Measurements from ENCODE around the gene RFXAP. TPM values are rescaled to one million over a fixed set of nuclear protein-coding genes. Genes with fewer than 3 reads are reported as not detected.

RFXAP gene
- polyA plus RNA-seq, 1 donor (not counting 4 experiments of a cell fraction or from before 2014, with no cell fraction given) = 2.8 TPM

DNA sequence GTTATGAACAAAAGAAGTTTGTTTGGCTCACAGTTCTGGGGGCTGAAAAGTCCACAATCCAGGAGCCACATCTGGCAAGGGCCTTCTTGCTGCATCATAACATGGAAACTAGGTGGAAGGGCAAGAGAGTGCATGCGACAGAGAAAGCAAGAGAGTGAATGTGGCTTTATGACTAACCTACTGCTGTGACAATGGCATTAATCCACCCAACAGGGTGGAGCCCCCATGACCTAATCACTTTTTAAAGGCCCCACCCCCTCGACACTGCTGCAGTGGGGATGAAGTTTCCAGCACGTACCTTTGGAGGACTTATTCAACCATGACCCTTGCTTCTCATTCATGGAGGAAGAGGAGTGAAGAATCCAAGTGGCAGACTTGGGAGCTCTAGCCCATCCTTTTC is 30.0 kb upstream of the RFXAP start:
- no peaks in the 10 kb centered on the region for H3K27me3 ChIP-seq (ENCODE audit: control insufficient read depth, extremely low read depth, insufficient read depth, low read length)
- H3K4me1 ChIP-seq (ENCODE audit: control insufficient read depth, extremely low read depth, insufficient read depth, low read length) = no peaks in the 10 kb centered on the region

DNA sequence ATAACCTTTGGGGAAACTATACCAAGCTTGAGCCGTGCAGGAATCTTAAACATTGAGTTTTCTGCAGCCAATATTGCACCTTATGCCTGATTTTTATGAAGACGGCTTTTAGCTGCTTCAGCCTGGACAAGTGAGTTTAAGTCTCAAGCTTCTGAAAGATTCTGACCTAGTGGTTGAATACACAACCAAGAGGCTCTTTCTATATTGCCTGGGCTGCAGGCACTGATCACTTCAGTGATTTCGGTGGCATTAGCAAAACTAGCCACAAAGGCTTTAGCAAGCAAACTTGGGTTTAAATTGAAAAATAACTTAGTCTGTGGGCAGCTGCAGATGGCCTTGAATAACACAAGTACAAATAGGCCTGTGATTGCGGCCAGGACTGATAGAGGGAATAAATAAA is 29.3 kb upstream of the RFXAP start:
- no peaks in the 10 kb centered on the region for H4K20me1 ChIP-seq (ENCODE audit: control insufficient read depth, extremely low read depth, insufficient read depth, low read length)
- H3K79me2 ChIP-seq (ENCODE audit: control insufficient read depth, insufficient read depth, low read length) = no peaks in the 10 kb centered on the region
- H3K9me1 ChIP-seq (ENCODE audit: control insufficient read depth, extremely low read depth, insufficient read depth, low read length) = no peaks in the 10 kb centered on the region
- H3K27me3 ChIP-seq (ENCODE audit: control insufficient read depth, extremely low read depth, insufficient read depth, low read length) = no peaks in the 10 kb centered on the region
- no peaks in the 10 kb centered on the region for H3K36me3 ChIP-seq (ENCODE audit: control insufficient read depth in 2 of 2, extremely low read depth in 1 of 2, insufficient read depth in 2 of 2, low read length in 2 of 2)
- dilution Hi-C loops (cut with MboI; ENCODE audit: extremely low pct_ligation_motif_present, low sequenced_read_pairs) = no loop called here
- H3K4me3 ChIP-seq (ENCODE audit: control insufficient read depth in 2 of 3, extremely low read depth in 1 of 3, insufficient read depth in 2 of 3, low read depth in 1 of 3, low read length in 3 of 3) = no peak overlapping the region
- DNase-seq (ENCODE audit: low read depth, low spot score) (no peak), FAIRE-seq (no peak)
- H3K9ac ChIP-seq (ENCODE audit: control insufficient read depth, extremely low read depth, insufficient read depth, low read length) = no peak overlapping the region
- H3K4me2 ChIP-seq (ENCODE audit: control insufficient read depth, extremely low read depth, insufficient read depth, low read depth, low read length) = no peak overlapping the region
- no peak overlapping the region for H3K27ac ChIP-seq (ENCODE audit: control insufficient read depth, insufficient read depth, low read length)
- no peaks in the 10 kb centered on the region for H3K4me1 ChIP-seq (ENCODE audit: control insufficient read depth, extremely low read depth, insufficient read depth, low read length)
- H3K9me3 ChIP-seq (ENCODE audit: control insufficient read depth, low read depth, low read length) = no peaks in the 10 kb centered on the region
- no peak overlapping the region for H2AFZ ChIP-seq (ENCODE audit: control insufficient read depth, low read length)
- TF ChIP-seq, protein P1, sequence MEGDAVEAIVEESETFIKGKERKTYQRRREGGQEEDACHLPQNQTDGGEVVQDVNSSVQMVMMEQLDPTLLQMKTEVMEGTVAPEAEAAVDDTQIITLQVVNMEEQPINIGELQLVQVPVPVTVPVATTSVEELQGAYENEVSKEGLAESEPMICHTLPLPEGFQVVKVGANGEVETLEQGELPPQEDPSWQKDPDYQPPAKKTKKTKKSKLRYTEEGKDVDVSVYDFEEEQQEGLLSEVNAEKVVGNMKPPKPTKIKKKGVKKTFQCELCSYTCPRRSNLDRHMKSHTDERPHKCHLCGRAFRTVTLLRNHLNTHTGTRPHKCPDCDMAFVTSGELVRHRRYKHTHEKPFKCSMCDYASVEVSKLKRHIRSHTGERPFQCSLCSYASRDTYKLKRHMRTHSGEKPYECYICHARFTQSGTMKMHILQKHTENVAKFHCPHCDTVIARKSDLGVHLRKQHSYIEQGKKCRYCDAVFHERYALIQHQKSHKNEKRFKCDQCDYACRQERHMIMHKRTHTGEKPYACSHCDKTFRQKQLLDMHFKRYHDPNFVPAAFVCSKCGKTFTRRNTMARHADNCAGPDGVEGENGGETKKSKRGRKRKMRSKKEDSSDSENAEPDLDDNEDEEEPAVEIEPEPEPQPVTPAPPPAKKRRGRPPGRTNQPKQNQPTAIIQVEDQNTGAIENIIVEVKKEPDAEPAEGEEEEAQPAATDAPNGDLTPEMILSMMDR (optimal IDR thresholded peaks at IDR 0.05 in 1 of 3, IDR thresholded peaks at IDR 0.05 in 1 of 3, conservative IDR thresholded peaks at IDR 0.05 in 1 of 3; ENCODE audit: extremely low read depth in 1 of 3, insufficient read depth in 2 of 3, low read length in 3 of 3) = no peak
- TF ChIP-seq EZH2 (IDR thresholded peaks at IDR 0.05; ENCODE audit: low read length) = no peak

More for the DNA sequence above, 30.0 kb upstream of the RFXAP start:
- FAIRE-seq (no peak), DNase-seq (ENCODE audit: low read depth, low spot score) (no peak)
- Histone ChIP-seq H3K4me2 (ENCODE audit: control insufficient read depth, extremely low read depth, insufficient read depth, low read depth, low read length) (no peak overlapping the region), H3K9ac (ENCODE audit: control insufficient read depth, extremely low read depth, insufficient read depth, low read length) (no peak overlapping the region), H3K36me3 (ENCODE audit: control insufficient read depth in 2 of 2, extremely low read depth in 1 of 2, insufficient read depth in 2 of 2, low read length in 2 of 2) (no peaks in the 10 kb centered on the region), H3K4me3 (ENCODE audit: control insufficient read depth in 2 of 3, extremely low read depth in 1 of 3, insufficient read depth in 2 of 3, low read depth in 1 of 3, low read length in 3 of 3) (no peak overlapping the region), H2AFZ (ENCODE audit: control insufficient read depth, low read length) (no peak overlapping the region), H4K20me1 (ENCODE audit: control insufficient read depth, extremely low read depth, insufficient read depth, low read length) (no peaks in the 10 kb centered on the region), H3K79me2 (ENCODE audit: control insufficient read depth, insufficient read depth, low read length) (no peaks in the 10 kb centered on the region), H3K27ac (ENCODE audit: control insufficient read depth, insufficient read depth, low read length) (no peak overlapping the region), H3K9me1 (ENCODE audit: control insufficient read depth, extremely low read depth, insufficient read depth, low read length) (no peaks in the 10 kb centered on the region), H3K9me3 (ENCODE audit: control insufficient read depth, low read depth, low read length) (no peaks in the 10 kb centered on the region)
- no peak for TF ChIP-seq EZH2 (IDR thresholded peaks at IDR 0.05; ENCODE audit: low read length)
- TF ChIP-seq, protein P1 (optimal IDR thresholded peaks at IDR 0.05 in 1 of 3, IDR thresholded peaks at IDR 0.05 in 1 of 3, conservative IDR thresholded peaks at IDR 0.05 in 1 of 3; ENCODE audit: extremely low read depth in 1 of 3, insufficient read depth in 2 of 3, low read length in 3 of 3) = no peak
- dilution Hi-C loops (cut with MboI; ENCODE audit: extremely low pct_ligation_motif_present, low sequenced_read_pairs) = no loop called here

Data from keratinocyte (primary cell).